ENCODE data around the gene DDX31.

DDX31 gene

DNA sequence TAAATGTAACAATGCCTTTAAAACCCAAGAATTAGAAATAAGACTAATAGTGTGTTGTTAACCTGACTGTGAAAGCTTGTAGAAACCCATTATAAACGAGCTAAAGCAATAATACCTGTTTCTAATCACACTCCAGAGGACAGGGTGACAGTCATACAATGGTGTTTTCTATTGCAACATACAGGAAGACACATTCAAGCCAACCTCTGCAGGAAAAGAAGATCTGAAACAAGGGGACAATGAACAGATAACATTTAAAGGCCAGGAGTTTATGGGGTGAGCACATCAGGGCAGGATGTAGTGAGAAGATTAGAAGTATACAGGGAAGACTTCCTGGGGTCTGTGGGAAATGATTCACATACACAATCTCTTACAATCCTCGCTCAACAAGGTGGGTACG, 73.6 kb downstream of the DDX31 start:
- DNase-seq (ENCODE audit: low read depth): no peak

DNA sequence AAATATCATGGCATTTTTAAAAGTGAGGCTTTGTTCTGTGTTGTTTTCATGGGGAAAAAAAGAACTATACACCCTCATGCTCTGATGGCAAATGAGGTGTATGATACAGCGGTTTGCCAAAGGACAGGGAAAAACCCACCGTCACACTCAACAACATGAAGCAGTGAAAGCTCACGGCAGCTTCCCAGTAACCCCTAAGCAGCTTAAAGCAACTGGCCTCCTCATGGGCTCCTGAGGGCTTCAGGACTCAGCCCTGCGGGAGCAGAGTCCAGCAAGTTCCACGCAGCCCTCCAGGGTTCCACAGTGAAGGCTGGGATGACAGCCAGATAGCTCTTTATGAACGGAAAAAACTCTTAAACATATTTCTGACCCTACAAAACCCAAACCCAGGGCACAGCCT, 74.5 kb downstream of the DDX31 start:
- no peak for DNase-seq (ENCODE audit: low read depth)

DNA sequence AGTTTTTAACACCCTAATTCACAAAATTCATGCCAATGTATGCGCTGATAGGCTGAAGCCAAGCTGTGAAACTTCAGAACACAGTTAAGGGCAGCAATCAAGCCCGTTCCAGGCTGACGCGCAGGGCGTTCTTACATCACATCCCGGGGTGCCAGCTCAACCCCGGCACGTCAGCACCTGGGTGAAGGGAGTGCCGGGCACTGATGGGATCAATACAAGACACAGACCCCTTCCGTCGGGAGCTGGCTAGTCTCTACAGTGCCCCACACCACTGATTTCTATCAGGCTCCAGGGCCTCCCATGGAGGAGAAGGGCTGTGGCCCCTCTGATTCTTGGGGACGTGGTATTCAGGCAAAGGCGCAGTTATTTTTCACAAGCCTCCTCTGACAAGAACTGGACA, 75.4 kb downstream of the DDX31 start:
- DNase-seq (ENCODE audit: low read depth): no peak

DNA sequence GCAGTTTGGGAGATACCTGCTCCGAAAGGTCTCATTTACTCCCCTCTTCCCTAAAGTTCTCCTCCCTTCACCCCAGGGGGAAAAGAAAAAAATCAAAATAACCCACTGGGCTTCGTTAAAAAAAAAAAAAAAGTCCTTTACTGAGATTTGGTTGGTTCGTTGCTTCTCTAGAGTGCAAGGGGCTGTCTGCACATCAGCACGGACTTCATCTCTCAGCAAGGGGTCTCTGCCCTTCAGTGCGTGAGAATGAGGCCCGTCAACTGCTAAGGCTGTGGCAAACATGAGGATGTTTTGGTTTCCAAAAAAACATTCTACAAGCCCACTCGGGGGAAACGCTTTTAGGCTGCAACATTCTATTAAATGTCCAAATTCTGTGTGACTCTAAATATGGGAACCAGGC, 77.3 kb downstream of the DDX31 start:
- DNase-seq (ENCODE audit: low read depth): no peak

DNA sequence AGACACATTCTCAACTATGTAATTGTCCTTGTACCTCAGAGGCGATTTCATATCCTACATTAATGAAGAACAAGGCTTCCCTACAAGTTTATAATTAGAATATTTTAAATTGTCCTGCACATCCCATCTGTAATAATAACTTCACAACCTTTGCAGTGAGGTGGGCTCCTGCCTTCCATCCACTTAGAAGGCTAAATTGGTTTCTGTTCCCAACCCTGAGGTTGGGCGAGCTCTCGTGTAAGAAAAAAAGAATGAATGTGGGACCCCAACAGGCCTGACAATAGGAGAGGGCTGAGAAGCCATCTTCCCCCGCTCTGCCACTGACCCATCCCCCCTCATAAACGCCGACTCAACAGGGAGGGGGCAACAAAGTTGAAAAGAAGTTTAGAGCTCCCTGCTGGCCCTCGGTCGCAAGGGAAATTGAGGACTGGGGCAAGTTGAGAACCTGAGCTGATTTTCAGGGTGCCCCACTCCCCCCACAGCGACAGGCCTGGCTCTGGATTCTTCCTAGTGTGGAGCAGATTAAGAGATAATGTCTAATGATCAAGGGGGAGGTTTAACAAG, 78.0 kb downstream of the DDX31 start:
- no peak for DNase-seq (ENCODE audit: low read depth)

DNA sequence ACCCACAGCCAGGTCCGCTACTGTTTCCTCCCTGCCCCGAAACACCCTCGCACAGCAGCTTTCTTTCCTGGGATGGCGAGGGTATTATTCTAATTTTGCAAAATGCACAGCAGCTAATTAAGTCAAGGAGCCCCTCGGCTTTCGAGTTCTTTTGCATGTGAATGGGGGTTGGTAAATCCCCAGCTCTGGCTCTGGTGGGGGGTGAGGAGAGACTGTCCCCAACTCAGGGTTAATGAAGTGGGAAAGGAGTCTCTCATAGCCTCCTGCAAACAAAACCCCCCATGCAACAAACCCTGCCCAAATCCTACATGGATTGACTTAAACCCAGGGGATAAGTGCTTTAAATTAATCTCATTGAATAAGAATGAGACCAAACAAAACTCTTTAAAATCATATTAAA, 78.5 kb downstream of the DDX31 start:
- no peak for DNase-seq (ENCODE audit: low read depth)

DNA sequence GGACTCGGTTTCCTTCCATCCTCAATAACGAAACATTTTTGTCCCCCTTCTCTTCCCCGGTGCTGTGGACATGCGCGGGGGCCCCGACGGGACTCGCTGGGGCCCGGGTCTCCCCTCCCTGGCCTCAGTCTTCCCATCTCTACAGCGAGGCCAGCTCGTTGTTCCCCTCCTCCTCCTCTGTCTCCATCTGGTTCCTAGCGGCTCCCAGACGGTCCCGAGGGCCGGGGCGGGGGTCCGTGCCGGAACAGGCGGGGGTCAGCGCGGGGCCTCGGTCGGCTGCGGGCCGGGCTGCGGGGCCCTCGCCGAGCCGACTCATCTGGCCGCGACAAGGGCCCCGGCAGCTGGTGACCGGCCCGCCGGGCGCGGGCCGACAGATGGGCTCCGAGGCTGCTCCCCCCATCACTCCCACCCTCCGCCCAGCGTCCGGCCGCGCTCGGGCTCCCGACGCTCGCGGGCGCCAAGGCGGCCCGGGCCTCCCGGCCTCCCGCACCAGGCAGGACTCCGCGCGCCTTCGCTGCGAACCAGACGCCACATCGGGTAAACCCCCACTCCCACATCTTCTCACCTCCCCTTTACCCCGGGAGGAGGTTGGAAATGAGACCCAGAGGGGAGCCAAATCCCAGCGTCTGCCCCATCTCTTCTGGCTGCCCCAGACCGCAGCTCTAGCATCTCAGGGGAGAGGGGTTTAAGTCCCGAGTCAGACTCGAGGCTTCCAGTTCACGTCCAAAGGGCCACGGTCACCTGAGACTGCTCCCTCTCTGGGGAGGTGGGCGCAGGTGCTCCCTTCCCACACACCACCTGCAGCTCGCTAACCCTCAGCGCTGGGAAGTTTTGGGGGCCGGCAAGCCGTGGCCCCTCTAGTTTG, 79.2 kb downstream of the DDX31 start:
- DNase-seq (ENCODE audit: low read depth): no peak

DNA sequence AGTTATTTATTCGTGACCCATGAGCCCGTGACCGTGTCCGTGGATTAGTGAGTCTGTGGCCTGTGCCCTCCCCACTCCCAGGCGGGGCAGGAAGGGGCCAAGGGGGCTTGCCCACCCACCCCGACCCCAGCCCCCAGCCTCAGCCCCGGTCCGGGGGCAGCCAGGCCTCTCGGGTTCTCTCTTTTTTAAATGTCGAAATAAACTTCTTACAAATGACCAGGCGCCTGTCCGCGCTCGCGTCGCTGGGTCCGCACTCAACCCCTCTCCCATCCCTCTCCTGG, 79.8 kb downstream of the DDX31 start:
- DNase-seq (ENCODE audit: low read depth): no peak

DNA sequence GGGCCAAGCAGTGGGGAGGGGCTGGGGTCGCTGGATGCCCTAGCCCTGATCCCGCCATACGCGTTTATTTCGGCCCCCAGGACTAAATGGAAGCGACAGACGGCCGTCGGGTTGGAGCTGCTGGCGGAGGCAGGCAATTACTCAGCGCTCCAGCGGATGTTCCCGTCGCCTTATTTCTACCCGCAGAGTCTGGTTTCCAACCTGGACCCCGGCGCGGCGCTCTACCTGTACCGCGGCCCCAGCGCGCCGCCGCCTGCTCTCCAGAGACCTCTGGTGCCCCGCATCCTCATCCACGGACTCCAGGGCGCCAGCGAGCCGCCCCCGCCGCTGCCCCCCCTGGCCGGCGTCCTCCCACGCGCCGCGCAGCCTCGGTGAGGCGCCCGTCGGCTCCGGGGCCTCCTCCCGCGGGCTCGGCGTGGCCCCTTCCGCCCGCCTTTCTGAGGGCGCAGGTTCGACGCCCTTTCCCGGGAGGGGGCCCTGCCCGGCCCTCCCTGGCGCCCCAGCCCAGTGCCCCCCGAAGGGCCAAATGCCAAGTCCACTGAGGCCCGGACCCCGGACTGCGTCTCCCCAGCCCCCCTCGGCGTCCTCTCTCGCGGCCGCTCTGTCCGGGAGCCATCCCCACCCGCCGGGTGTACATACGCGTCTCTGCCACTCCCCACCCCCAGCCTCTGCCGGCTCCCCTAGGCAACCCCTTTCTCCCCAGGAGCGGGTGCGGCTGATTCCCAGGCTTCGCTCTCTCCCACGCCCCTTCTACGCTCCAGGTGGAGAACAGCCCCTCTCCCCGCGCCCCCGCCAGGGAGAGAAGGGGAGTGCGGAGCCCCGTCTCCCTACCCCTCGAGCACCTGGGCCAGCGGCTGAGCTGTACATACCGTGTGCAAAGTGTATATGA, 80.4 kb downstream of the DDX31 start:
- DNase-seq (ENCODE audit: low read depth): no peak

DNA sequence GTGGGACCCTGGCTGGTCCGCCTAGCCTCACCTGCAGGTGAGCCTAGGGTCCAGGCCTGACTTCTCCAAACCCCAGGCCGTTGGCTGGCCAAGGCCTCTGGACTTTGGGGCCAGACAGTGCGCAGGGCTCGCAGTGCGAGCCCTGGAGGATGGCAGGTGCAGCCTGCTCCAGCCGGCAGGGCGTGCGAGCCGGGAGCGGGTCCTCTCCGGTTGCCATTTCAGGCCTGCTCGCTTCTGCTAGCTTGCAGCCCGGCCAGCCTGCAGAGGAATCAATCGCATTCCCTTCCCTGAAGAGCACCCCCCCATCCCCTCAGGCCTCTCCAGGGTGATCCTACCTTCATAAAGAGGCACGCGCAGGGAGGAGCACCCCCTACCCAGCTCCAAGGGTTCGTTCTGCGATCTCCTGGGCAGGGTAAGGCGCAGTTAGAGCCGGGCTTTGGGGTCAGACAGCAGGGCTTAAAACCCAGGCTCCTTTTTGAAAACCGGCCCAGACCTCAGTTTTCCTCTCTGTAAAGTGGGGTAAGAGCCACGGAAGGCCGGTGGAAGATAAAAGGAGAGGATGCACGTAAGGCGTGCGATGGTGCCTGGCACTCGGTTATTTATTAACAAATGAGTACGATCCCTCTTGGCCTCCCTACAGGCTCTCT, 81.2 kb downstream of the DDX31 start:
- no peak for DNase-seq (ENCODE audit: low read depth)

DNA sequence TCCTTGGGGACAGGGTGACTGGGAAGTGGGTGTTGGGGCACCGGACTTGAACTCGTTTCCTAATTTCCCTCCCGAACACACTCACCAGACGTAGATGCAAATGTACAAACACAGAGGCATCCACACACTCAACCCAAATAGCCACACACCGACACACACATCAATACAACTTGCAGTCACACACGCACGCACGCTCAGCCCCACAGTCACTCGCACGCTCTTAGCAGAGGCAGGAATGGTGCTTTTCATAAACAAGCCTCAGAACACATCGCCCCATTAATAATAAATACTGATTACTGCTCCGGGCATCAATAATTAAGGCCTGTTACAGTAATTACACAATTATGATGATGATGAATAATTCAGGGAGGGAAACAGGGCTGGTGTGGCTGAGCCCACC, 81.7 kb downstream of the DDX31 start:
- DNase-seq (ENCODE audit: low read depth): no peak

DNA sequence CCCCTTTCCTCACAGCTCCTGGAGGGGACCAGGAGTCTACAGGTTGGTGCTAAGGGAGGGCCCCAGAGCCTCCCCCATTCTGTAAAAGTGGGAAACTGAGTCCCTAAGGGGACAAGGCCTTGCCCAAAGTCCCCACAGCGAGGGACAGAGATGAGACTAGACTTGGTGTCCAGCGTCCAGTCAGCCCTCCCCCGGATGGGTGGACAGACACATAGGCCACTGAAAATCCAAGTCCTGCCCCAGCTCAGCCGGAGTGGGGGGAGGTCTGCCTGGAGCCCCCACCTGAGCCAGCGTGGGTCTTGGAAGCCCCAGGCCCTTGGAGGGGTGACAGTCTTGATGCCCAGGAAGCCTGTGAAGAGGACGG, 82.2 kb downstream of the DDX31 start:
- no peak for DNase-seq (ENCODE audit: low read depth)

DNA sequence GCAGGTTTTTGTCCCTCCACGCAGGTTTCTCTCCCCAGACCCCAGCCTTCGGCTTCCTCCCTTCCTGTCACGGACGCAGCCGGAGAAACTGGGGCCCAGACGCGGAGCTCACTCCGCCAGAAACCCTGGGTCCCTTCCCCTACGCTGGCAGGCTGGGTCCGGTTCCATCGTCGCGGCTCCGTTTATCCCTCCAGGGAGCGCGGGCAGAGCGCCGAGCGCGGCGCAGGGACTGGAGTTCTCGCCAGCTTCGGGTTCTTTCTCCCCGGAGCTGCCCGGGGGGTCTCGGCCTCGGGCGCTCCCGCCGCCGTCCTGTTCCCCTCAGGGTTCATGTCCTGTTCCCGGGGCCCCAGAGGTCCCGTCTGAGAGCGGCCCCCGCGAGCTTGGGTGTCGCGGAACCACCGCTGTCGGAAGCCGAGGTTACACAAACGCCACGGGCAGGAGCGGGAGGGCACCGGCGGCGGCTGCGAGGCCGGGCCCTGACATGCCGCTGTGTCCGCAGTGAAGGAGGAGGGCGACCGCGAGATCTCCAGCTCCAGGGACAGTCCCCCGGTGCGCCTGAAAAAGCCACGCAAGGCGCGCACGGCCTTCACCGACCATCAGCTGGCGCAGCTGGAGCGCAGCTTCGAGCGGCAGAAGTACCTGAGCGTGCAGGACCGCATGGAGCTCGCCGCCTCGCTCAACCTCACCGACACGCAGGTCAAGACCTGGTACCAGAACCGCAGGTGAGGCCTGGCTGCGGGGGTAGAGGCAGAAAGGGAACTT, 82.8 kb downstream of the DDX31 start:
- DNase-seq (ENCODE audit: low read depth): no peak

DNA sequence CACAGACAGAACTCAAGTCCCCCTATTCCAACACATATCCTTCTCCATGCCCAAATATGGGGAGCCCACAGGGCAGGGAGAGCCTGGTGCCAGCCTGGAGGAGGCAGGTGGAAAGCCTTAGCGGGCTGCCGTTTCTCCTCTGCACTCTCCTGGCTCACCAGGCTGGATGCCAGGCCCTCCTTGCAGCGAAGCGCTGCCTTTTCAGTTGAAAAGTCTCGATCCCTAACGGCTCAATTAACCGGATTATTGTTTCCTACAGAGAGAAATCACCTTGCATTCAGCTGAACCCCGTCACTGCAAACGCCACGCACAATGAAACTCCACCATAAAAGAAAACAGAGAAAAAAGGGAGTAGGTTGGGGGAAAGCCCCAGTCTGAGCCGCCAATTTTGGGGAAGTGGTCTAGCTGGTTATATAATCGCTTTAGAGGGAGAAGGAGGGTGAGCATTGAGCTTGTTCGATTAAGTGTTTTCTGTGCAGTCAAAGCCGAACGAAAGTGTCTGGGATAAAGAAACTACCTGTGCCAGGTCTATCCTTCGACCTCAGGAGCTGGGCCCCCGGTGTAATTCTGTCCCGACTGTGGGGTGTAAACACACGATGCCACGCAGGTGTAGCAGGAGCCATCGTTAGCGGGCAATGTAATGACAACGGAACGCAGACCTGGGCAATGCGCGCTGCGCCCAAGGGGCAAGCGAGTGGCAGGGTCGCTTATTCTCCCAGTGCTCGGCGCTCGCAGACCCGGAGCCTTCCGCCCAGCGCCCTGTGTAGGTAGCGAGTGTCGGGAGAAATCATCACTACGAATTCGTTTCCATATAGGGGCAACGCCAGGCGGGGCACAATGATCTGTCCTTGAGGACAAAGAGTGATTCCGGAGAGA, 83.6 kb downstream of the DDX31 start:
- no peak for DNase-seq (ENCODE audit: low read depth)

DNA sequence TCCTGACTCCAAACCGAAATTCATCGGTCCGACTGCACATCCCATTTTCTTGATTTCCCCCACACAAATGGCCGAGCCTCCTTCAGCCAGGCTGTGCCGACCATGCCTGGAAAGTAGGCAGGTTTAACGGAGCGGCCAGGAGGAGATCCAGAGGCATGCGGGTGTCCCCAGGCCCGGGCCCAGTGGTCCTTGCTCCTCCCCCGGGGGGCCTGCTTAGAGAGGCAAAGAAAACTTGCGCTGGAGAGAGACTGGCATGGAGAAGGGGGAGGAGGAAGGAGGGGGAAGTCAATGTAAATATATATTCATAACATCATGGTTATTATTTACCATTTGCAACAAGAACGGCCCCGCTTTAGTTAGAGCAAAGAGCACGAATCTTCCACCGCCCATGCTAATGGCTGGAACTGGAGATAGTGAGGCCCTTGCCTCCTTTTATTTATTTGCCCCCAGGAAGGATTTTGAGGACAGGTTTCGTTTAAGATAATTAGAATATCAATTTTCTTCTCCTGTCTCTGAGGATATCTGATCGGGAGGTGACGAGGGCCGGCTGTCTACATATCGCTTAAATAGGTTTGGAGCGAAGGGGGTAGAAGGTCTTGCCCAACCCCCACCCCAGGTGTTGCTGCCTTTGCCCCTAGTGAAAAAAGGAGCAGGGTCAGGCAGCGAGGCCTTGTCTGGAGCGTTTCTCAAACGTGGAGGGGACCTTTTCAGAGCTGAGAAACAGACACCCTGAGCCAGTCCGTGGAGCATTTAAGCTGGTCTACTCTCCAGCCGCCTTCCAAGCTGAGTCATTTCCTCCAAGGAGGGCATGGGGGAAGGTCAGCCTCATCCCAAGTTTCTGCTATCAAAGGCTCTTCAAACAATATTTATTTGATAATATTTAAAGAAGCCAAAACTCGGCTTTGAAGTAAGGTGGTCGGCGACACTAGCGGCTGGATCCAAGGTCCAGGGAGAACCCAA, 84.9 kb downstream of the DDX31 start:
- no peak for DNase-seq (ENCODE audit: low read depth)

DNA sequence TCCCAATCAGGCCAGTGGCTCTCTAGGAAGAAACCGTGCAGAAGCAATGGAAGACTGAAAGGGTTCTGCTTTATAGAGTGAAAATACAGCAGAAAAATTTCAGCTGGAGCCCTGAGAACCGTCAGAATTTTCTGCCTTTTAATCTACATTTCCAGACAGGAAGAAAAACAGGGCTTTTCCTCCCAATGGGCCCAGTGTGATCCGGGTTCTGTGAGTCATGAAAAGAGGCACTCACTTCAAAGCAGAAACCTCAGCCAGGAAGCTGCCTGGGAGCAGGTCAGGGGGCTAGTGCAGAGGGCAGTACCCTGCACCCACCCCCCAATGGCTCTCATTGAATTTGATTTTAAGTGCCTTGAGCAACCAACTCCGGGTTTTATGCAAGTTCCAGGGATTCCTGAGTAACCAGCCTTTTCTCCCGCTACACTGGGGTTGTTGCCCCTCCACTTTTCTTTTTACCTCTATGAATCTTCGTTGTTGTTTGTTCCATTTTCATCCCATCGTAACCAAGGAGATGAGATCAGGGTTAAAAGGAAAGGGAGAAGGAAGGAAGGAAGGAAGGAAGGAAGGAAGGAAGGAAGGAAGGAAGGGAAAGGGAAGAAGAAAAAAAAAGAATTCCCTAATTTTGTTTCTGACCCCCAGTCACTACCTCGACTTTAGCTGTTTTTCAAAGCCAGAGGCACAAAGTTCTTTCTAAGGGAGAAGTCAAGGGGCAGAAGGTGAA, 86.0 kb downstream of the DDX31 start:
- DNase-seq (ENCODE audit: low read depth): no peak

DNA sequence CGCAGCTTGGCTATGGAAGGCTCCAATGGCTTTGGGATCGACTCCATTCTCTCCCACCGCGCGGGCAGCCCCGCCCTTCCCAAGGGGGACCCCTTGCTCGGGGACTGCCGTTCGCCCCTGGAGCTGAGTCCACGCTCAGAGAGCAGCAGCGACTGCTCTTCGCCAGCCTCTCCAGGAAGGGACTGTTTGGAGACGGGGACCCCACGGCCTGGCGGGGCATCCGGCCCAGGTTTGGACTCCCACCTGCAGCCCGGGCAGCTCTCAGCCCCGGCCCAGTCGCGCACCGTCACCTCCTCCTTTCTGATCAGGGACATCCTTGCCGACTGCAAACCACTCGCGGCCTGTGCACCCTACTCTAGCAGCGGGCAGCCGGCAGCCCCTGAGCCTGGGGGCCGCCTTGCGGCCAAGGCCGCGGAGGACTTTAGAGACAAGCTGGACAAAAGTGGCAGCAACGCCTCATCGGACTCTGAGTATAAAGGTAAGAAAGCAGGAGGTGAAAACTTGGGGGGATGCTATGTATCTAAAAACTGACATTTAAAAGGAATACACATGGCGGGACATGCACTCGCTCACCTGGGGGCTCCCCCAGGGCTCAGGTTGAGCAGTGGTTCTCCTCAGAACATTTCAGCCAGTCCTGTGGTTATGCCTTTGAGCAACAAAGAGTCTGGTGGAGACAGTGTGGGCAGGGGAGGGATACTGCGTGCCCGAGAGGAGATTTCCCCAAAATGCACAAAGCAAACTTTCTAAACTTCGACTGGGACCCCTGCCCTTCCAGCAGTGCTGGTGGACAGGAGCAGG, 86.8 kb downstream of the DDX31 start:
- no peak for DNase-seq (ENCODE audit: low read depth)

DNA sequence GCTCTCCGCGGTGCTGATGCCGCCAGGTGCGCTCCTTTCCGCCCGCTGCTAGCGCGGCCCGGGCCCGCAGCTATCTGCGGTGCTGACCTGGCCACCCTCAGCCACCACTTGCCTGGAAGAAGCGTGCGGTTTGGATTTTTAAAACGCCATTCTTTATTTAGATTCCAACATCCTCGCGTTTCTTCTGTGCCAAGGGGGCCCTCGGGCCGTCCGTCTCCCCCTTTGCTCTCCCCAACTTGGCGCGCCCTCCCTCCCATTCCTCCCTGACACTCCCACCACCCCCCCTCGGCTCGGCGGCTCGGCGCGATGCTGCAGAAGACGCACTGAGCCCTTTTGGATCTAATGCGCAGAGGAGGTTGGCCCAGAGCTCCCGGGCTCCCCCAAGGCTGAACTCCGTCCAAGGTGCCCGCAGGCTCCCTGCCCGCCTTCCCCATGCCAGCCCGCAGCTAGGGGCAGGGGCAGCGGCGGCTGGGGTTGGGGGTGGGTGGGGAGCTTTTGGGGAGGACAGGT, 87.5 kb downstream of the DDX31 start, which contains the start of gene BARHL1:
Gene BARHL1 (plus strand): TSS at position 331 of the 510 bp plus-strand sequence. CDS start 192 bp downstream, outside the sequence.
- DNase-seq (ENCODE audit: low read depth): no peak
